Neural cell (in vitro differentiated cells): ENCODE measurements around the gene POU6F2. TPM values are rescaled to one million over a fixed set of nuclear protein-coding genes. Genes with fewer than 3 reads are reported as not detected.

ENCODE experiments used
- H2AFZ ChIP-seq: fragments of 200-600, 300-800 bp; sonication (generic), shearing (Covaris generic); 2 replicates; pipeline ENCODE4 v1.6.0; 2014; ENCODE audit warnings: low read depth, mild to moderate bottlenecking, antibody characterized with exemption, low read length, moderate library complexity
- H3F3A ChIP-seq: fragments of 200-600 bp; shearing (Covaris generic); 2 replicates; pipeline ENCODE4 v1.6.1; 2016; ENCODE audit warnings: mild to moderate bottlenecking, moderate library complexity, mixed read lengths, antibody characterized with exemption, low read length; ENCODE audit not compliant: insufficient read depth, poor library complexity, severe bottlenecking
- H3K27ac ChIP-seq: fragments of 200-600, 300-800 bp; sonication (generic), shearing (Covaris generic); 2 replicates; pipeline ENCODE4 v1.5.1; 2014; ENCODE audit warnings: mild to moderate bottlenecking, low read length, moderate library complexity
- H3K27me3 ChIP-seq: fragments of 300-800, 200-600 bp; sonication (generic), shearing (Covaris generic); 2 replicates; pipeline ENCODE4 v1.6.0; 2014; ENCODE audit warnings: mild to moderate bottlenecking, low read depth, low read length, moderate library complexity; ENCODE audit not compliant: insufficient read depth
- H3K36me3 ChIP-seq: fragments of 300-800, 200-600 bp; sonication (generic), shearing (Covaris generic); 2 replicates; pipeline ENCODE4 v1.5.1; 2014; ENCODE audit warnings: mild to moderate bottlenecking, antibody characterized with exemption, low read length, moderate library complexity; ENCODE audit not compliant: insufficient read depth
- H3K4me2 ChIP-seq: fragments of 300-800, 200-600 bp; sonication (generic), shearing (Covaris generic); 2 replicates; pipeline ENCODE4 v1.6.0; 2014; ENCODE audit warnings: mild to moderate bottlenecking, low read length
- H3K4me3 ChIP-seq: fragments of 300-800, 200-600 bp; sonication (generic), shearing (Covaris generic); 2 replicates; pipeline ENCODE4 v1.5.1; 2014; ENCODE audit warnings: mild to moderate bottlenecking, low read length, moderate library complexity
- H3K79me2 ChIP-seq: fragments of 200-600 bp; shearing (Covaris generic); replicated peaks from 2 replicates; pipeline ENCODE4 v1.6.0; 2014; ENCODE audit warnings: mild to moderate bottlenecking, low read length, moderate library complexity; ENCODE audit not compliant: insufficient read depth
- H3K9ac ChIP-seq: fragments of 300-800, 200-600 bp; sonication (generic), shearing (Covaris generic); 2 replicates; pipeline ENCODE4 v1.6.1; 2016; ENCODE audit warnings: mild to moderate bottlenecking, low read length, mixed read lengths
- H3K9me2 ChIP-seq: fragments of 200-600 bp; shearing (Covaris generic); 2 replicates; pipeline ENCODE4 v1.6.1; 2016; ENCODE audit warnings: mild to moderate bottlenecking, low read length, mixed read lengths; ENCODE audit not compliant: insufficient read depth
- H3K9me3 ChIP-seq: fragments of 200-600, 300-800 bp; sonication (generic), shearing (Covaris generic); 2 replicates; pipeline ENCODE4 v1.6.1; 2016; ENCODE audit warnings: mild to moderate bottlenecking, mixed run types, low read length, moderate library complexity, mixed read lengths
- H4K20me1 ChIP-seq: fragments of 200-600 bp; shearing (Covaris generic); 2 replicates; pipeline ENCODE4 v1.6.1; 2016; ENCODE audit warnings: mild to moderate bottlenecking, mixed run types; ENCODE audit not compliant: insufficient read depth
- EP300 ChIP-seq: fragments of 450-650 bp; conservative IDR thresholded peaks from 2 replicates; pipeline ENCODE4 v1.6.1; 2014; ENCODE audit warnings: antibody characterized with exemption, mild to moderate bottlenecking, moderate library complexity; ENCODE audit not compliant: poor library complexity, severe bottlenecking
- EZH2 ChIP-seq: fragments of 200-600, 300-800 bp; shearing (Covaris generic), sonication (generic); IDR thresholded peaks from 2 replicates; pipeline ENCODE4 v1.6.1; 2014; ENCODE audit warnings: antibody characterized with exemption, low read length, borderline replicate concordance, mild to moderate bottlenecking; ENCODE audit not compliant: insufficient read depth, poor library complexity, severe bottlenecking
- MXI1 ChIP-seq: fragments of 450-650 bp; conservative IDR thresholded peaks from 2 replicates; pipeline ENCODE4 v1.6.1; 2014; ENCODE audit warnings: antibody characterized with exemption, mild to moderate bottlenecking; ENCODE audit not compliant: poor library complexity, severe bottlenecking
- POLR2AphosphoS5 ChIP-seq: IDR thresholded peaks from 2 replicates; pipeline ENCODE4 v1.6.1; 2012
- RAD21 ChIP-seq: fragments of 450-650 bp; conservative IDR thresholded peaks from 2 replicates; pipeline ENCODE4 v1.6.1; 2014; ENCODE audit warnings: antibody characterized with exemption, mild to moderate bottlenecking, moderate library complexity
- SMC3 ChIP-seq: fragments of 450-650 bp; conservative IDR thresholded peaks from 2 replicates; pipeline ENCODE4 v1.6.1; 2014; ENCODE audit warnings: antibody characterized with exemption, mild to moderate bottlenecking, moderate library complexity; ENCODE audit not compliant: poor library complexity
- TAF1 ChIP-seq: IDR thresholded peaks from 2 replicates; pipeline ENCODE4 v1.6.1; 2012; ENCODE audit warnings: low read depth
- polyA plus RNA-seq: library from polyadenylated mRNA; depleted of rRNA; stranded (reverse); fragments of >200 nt; gene quantifications from 2 replicates; pipeline ENCODE4 v1.2.3, GENCODE V29; 2014
- TF ChIP-seq, protein P1 (sequence below): fragments of 450-650 bp; IDR thresholded peaks from 2 replicates; pipeline ENCODE4 v1.5.1; 2014; ENCODE audit warnings: antibody characterized with exemption, mild to moderate bottlenecking, moderate library complexity; ENCODE audit not compliant: poor library complexity, severe bottlenecking
- TF ChIP-seq, protein P2 (sequence below): IDR thresholded peaks from 2 replicates; pipeline ENCODE4 v1.6.1; 2012; ENCODE audit warnings: borderline replicate concordance

The POU6F2 gene
- polyA plus RNA-seq, 1 donor from 2014 or later = 2.8 TPM

DNA sequence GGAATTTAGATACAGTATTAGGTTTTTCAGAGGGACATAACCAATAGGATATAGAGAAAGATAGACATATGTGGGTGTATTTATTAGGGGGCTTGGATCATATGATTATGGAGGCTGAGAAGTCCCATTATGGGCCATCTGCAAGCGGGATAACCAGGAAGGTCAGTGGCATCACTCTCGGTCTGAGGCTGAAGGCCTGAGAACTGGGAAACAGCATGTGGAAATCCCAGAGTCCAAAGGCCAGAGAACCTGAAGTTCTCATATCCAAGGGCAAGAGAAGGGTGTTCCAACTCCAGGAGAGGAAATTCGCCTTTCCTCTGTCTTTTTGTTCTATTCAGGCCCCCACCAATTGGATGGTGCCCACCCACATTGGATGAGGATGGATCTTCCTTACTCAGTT, 180.7 kb downstream of the POU6F2 start:
- H3K36me3 ChIP-seq = no peaks in the 10 kb centered on the region

DNA sequence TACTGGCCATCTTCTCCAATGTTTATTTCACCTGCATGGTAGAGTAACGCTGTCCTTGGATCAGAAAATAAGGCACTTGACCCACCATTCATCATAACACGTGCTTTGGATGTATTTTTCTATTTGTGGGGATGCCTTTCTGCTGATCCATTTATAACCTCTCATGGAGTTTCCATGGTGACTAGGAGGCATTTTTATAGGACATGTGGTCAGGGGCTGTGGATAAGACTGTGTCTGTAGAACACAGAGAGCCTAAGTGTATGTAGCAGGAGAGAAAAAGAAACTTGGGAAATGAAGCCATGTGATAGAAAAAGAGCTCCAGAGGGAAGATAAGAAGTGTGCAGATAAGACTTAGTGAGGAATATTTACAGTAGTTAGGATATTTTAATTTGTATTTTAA, 184.2 kb downstream of the POU6F2 start:
- no peak overlapping the region for H2AFZ ChIP-seq
- H3K9me3 ChIP-seq = no peaks in the 10 kb centered on the region
- H3F3A ChIP-seq = no peaks in the 10 kb centered on the region
- H3K4me3 ChIP-seq = no peak overlapping the region
- no peaks in the 10 kb centered on the region for H3K36me3 ChIP-seq
- H3K9me2 ChIP-seq = no peaks in the 10 kb centered on the region
- no peak overlapping the region for H3K9ac ChIP-seq
- no peaks in the 10 kb centered on the region for H3K27me3 ChIP-seq
- no peaks in the 10 kb centered on the region for H4K20me1 ChIP-seq
- peak; percentile 38 for TF ChIP-seq MXI1
- TF ChIP-seq, protein P1, sequence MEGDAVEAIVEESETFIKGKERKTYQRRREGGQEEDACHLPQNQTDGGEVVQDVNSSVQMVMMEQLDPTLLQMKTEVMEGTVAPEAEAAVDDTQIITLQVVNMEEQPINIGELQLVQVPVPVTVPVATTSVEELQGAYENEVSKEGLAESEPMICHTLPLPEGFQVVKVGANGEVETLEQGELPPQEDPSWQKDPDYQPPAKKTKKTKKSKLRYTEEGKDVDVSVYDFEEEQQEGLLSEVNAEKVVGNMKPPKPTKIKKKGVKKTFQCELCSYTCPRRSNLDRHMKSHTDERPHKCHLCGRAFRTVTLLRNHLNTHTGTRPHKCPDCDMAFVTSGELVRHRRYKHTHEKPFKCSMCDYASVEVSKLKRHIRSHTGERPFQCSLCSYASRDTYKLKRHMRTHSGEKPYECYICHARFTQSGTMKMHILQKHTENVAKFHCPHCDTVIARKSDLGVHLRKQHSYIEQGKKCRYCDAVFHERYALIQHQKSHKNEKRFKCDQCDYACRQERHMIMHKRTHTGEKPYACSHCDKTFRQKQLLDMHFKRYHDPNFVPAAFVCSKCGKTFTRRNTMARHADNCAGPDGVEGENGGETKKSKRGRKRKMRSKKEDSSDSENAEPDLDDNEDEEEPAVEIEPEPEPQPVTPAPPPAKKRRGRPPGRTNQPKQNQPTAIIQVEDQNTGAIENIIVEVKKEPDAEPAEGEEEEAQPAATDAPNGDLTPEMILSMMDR = no peak
- TF ChIP-seq EP300 = no peak
- peak overlapping the region; percentile 41 for H3K27ac ChIP-seq
- no peak overlapping the region for H3K4me2 ChIP-seq
- H3K79me2 ChIP-seq = no peaks in the 10 kb centered on the region

More for the DNA sequence above, 180.7 kb downstream of the POU6F2 start:
- H3K4me2 ChIP-seq = no peak overlapping the region
- H3K79me2 ChIP-seq = no peaks in the 10 kb centered on the region
- no peak overlapping the region for H3K4me3 ChIP-seq
- no peaks in the 10 kb centered on the region for H3K27me3 ChIP-seq
- no peak overlapping the region for H2AFZ ChIP-seq
- TF ChIP-seq EP300 (no peak), POLR2AphosphoS5 (no peak), SMC3 (no peak), EZH2 (no peak), MXI1 (no peak), RAD21 (no peak)
- TF ChIP-seq, protein P1 = no peak
- H3K27ac ChIP-seq = no peak overlapping the region
- no peaks in the 10 kb centered on the region for H4K20me1 ChIP-seq
- H3K9me2 ChIP-seq = no peaks in the 10 kb centered on the region
- no peaks in the 10 kb centered on the region for H3K9me3 ChIP-seq
- no peak overlapping the region for H3K9ac ChIP-seq
- no peaks in the 10 kb centered on the region for H3F3A ChIP-seq

DNA sequence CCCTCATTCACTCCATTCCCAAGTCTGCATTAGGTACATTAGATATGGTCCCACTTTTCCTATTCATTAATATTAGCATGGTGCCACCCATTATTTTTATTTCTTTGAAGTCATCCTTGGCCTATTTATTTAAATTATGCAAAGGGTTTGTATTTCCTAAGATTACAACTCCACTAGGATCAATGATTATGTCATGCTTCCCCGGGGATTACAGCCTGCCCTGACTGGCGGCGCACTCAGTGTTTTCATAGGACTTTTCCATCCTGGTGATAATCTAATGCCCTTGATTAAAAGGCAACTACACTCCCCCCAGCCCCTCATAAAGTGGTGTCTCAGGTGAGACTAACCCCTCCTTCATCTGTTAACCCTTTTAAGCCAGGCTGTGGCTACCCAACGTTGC, 187.2 kb downstream of the POU6F2 start:
- Histone ChIP-seq H2AFZ (no peak overlapping the region), H3K27ac (no peak overlapping the region), H4K20me1 (no peaks in the 10 kb centered on the region), H3K9me3 (no peaks in the 10 kb centered on the region), H3K4me3 (no peak overlapping the region), H3F3A (no peaks in the 10 kb centered on the region), H3K9me2 (no peaks in the 10 kb centered on the region), H3K9ac (no peak overlapping the region), H3K27me3 (no peaks in the 10 kb centered on the region), H3K79me2 (no peaks in the 10 kb centered on the region), H3K36me3 (no peaks in the 10 kb centered on the region), H3K4me2 (no peak overlapping the region)
- no peak for TF ChIP-seq MXI1
- TF ChIP-seq, protein P2, sequence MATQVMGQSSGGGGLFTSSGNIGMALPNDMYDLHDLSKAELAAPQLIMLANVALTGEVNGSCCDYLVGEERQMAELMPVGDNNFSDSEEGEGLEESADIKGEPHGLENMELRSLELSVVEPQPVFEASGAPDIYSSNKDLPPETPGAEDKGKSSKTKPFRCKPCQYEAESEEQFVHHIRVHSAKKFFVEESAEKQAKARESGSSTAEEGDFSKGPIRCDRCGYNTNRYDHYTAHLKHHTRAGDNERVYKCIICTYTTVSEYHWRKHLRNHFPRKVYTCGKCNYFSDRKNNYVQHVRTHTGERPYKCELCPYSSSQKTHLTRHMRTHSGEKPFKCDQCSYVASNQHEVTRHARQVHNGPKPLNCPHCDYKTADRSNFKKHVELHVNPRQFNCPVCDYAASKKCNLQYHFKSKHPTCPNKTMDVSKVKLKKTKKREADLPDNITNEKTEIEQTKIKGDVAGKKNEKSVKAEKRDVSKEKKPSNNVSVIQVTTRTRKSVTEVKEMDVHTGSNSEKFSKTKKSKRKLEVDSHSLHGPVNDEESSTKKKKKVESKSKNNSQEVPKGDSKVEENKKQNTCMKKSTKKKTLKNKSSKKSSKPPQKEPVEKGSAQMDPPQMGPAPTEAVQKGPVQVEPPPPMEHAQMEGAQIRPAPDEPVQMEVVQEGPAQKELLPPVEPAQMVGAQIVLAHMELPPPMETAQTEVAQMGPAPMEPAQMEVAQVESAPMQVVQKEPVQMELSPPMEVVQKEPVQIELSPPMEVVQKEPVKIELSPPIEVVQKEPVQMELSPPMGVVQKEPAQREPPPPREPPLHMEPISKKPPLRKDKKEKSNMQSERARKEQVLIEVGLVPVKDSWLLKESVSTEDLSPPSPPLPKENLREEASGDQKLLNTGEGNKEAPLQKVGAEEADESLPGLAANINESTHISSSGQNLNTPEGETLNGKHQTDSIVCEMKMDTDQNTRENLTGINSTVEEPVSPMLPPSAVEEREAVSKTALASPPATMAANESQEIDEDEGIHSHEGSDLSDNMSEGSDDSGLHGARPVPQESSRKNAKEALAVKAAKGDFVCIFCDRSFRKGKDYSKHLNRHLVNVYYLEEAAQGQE = no peak
- TF ChIP-seq EP300 = no peak
- no peak for TF ChIP-seq RAD21
- no peak for TF ChIP-seq EZH2
- TF ChIP-seq SMC3 = no peak
- no peak for TF ChIP-seq TAF1
- no peak for TF ChIP-seq POLR2AphosphoS5
- TF ChIP-seq, protein P1 = no peak
